HEK293 (cell line): Measurements from ENCODE around the gene PSAP.

Experiments
- CTCF ChIA-PET: fragments of 350-600 bp; formaldehyde crosslinking; extraction: SDS; loops from one replicate; lab custom pipeline; 2021; ENCODE audit warnings: antibody characterized with exemption; lab: Yijun Ruan, JAX
- POLR2A ChIA-PET: fragments of 300-600 bp; formaldehyde crosslinking; extraction: SDS; loops from one replicate; lab custom pipeline; 2020; ENCODE audit warnings: antibody characterized with exemption, inconsistent platforms; lab: Yijun Ruan, JAX
- H3K27ac ChIP-seq: fragments of 200-500 bp; sonication (Bioruptor generic); 2 replicates; pipeline ENCODE4 v1.5.1; 2014; ENCODE audit warnings: low read depth, low read length, control low read depth, inconsistent platforms; ENCODE audit errors: extremely low read depth
- H3K36me3 ChIP-seq, 2 experiments: fragments of 200-500 bp in 1 of 2; sonication (Bioruptor generic) in 1 of 2; 1 replicate in 1 of 2; 2 replicates in 1 of 2; pipeline ENCODE4 v1.5.1; 2014 to 2017; ENCODE audit warnings: inconsistent platforms in 2 of 2, low read length in 2 of 2; ENCODE audit not compliant: control insufficient read depth in 2 of 2, insufficient read depth in 1 of 2
- H3K4me1 ChIP-seq: fragments of 200-500 bp; sonication (Bioruptor generic); 2 replicates; pipeline ENCODE4 v1.5.1; 2014; ENCODE audit warnings: mild to moderate bottlenecking, low read length, inconsistent platforms; ENCODE audit not compliant: control insufficient read depth, insufficient read depth
- H3K4me3 ChIP-seq: 2 replicates; pipeline ENCODE4 v1.5.1; 2011; ENCODE audit warnings: low read depth, mild to moderate bottlenecking, control low read depth, low read length, moderate library complexity
- H3K9me3 ChIP-seq: fragments of 200-500 bp; sonication (Bioruptor generic); 2 replicates; pipeline ENCODE4 v1.5.1; 2014; ENCODE audit warnings: low read depth, low read length, inconsistent platforms; ENCODE audit not compliant: control insufficient read depth, insufficient read depth
- GLIS1 ChIP-seq: fragments of 450-650 bp; formaldehyde crosslinking; IDR thresholded peaks from 2 replicates; pipeline ENCODE4 v1.5.1; 2016; ENCODE audit warnings: missing biosample characterization, missing genetic modification characterization
- HOXC10 ChIP-seq: sonication (generic); formaldehyde crosslinking; IDR thresholded peaks from 2 replicates; pipeline ENCODE4 v1.8.1; 2023; ENCODE audit warnings: mild to moderate bottlenecking, missing genetic modification reagents
- MEIS1 ChIP-seq: sonication (generic); formaldehyde crosslinking; IDR thresholded peaks from 2 replicates; pipeline ENCODE4 v1.8.1; 2022; ENCODE audit warnings: missing genetic modification reagents, mild to moderate bottlenecking, borderline replicate concordance
- MYNN ChIP-seq: fragments of 450-650 bp; formaldehyde crosslinking; IDR thresholded peaks from 2 replicates; pipeline ENCODE4 v1.5.1; 2016; ENCODE audit warnings: missing biosample characterization, missing genetic modification characterization, borderline replicate concordance
- OVOL3 ChIP-seq: fragments of 450-650 bp; formaldehyde crosslinking; IDR thresholded peaks from 2 replicates; pipeline ENCODE4 v1.5.1; 2016; ENCODE audit warnings: missing biosample characterization, missing genetic modification characterization
- REPIN1 ChIP-seq: fragments of 450-650 bp; formaldehyde crosslinking; IDR thresholded peaks from 2 replicates; pipeline ENCODE4 v1.5.1; 2017; ENCODE audit warnings: missing biosample characterization, missing genetic modification characterization, low read depth
- SCRT2 ChIP-seq: fragments of 450-650 bp; formaldehyde crosslinking; IDR thresholded peaks from 2 replicates; pipeline ENCODE4 v1.5.1; 2016; ENCODE audit warnings: missing biosample characterization, missing genetic modification characterization
- ZBTB1 ChIP-seq: fragments of 450-650 bp; formaldehyde crosslinking; IDR thresholded peaks from 2 replicates; pipeline ENCODE4 v1.5.1; 2016; ENCODE audit warnings: missing biosample characterization, missing genetic modification characterization
- ZBTB7A ChIP-seq: fragments of 450-650 bp; formaldehyde crosslinking; IDR thresholded peaks from 2 replicates; pipeline ENCODE4 v1.5.1; 2016; ENCODE audit warnings: low read depth, missing biosample characterization, missing genetic modification characterization
- ZFHX2 ChIP-seq: fragments of 450-650 bp; formaldehyde crosslinking; conservative IDR thresholded peaks from 2 replicates; pipeline ENCODE4 v1.5.1; 2016; ENCODE audit warnings: missing biosample characterization, missing genetic modification characterization
- ZNF10 ChIP-seq: fragments of 450-650 bp; formaldehyde crosslinking; IDR thresholded peaks from 2 replicates; pipeline ENCODE4 v1.5.1; 2017; ENCODE audit warnings: missing biosample characterization, missing genetic modification characterization
- ZNF19 ChIP-seq: fragments of 450-650 bp; formaldehyde crosslinking; IDR thresholded peaks from 2 replicates; pipeline ENCODE4; 2016; ENCODE audit warnings: missing biosample characterization, missing genetic modification characterization, low read depth
- ZNF23 ChIP-seq: fragments of 450-650 bp; formaldehyde crosslinking; IDR thresholded peaks from 2 replicates; pipeline ENCODE4 v1.5.1; 2016; ENCODE audit warnings: missing biosample characterization, missing genetic modification characterization, borderline replicate concordance
- ZNF274 ChIP-seq, 2 experiments: fragments of 200-500 bp in 1 of 2; fragments of 450-650 bp in 1 of 2; sonication (Bioruptor generic) in 1 of 2; formaldehyde crosslinking in 1 of 2; IDR thresholded peaks; 2 replicates each; pipeline versions ENCODE4 v1.5.1 to v1.6.1; 2014 to 2016; ENCODE audit warnings: borderline replicate concordance in 1 of 2, inconsistent platforms in 1 of 2, low read length in 1 of 2, missing biosample characterization in 1 of 2, missing genetic modification characterization in 1 of 2
- ZNF292 ChIP-seq: fragments of 450-650 bp; formaldehyde crosslinking; IDR thresholded peaks from 2 replicates; pipeline ENCODE4 v1.5.1; 2016; ENCODE audit warnings: low read depth, missing biosample characterization, missing genetic modification characterization, borderline replicate concordance
- ZNF302 ChIP-seq: fragments of 450-650 bp; formaldehyde crosslinking; IDR thresholded peaks from 2 replicates; pipeline ENCODE4 v1.5.1; 2016; ENCODE audit warnings: missing biosample characterization, missing genetic modification characterization, low read depth
- ZNF311 ChIP-seq: fragments of 450-650 bp; formaldehyde crosslinking; IDR thresholded peaks from 2 replicates; pipeline ENCODE4 v1.5.1; 2017; ENCODE audit warnings: missing biosample characterization, missing genetic modification characterization, borderline replicate concordance
- ZNF324 ChIP-seq: fragments of 450-650 bp; formaldehyde crosslinking; IDR thresholded peaks from 2 replicates; pipeline ENCODE4 v1.5.1; 2016; ENCODE audit warnings: missing biosample characterization, missing genetic modification characterization
- ZNF341 ChIP-seq: fragments of 450-650 bp; formaldehyde crosslinking; IDR thresholded peaks from 2 replicates; pipeline ENCODE4; 2016; ENCODE audit warnings: low read depth, missing biosample characterization, missing genetic modification characterization
- ZNF416 ChIP-seq: fragments of 450-650 bp; formaldehyde crosslinking; IDR thresholded peaks from 2 replicates; pipeline ENCODE4 v1.5.1; 2016; ENCODE audit warnings: missing biosample characterization, missing genetic modification characterization
- ZNF514 ChIP-seq: fragments of 450-650 bp; formaldehyde crosslinking; IDR thresholded peaks from 2 replicates; pipeline ENCODE4 v1.5.1; 2016; ENCODE audit warnings: missing biosample characterization, missing genetic modification characterization
- ZNF548 ChIP-seq: fragments of 450-650 bp; formaldehyde crosslinking; IDR thresholded peaks from 2 replicates; pipeline ENCODE4 v1.5.1; 2016; ENCODE audit warnings: missing biosample characterization, missing genetic modification characterization
- ZNF561 ChIP-seq: fragments of 450-650 bp; IDR thresholded peaks from 2 replicates; pipeline ENCODE4 v1.5.1; 2018; ENCODE audit warnings: missing biosample characterization, missing genetic modification characterization, borderline replicate concordance
- ZNF600 ChIP-seq: fragments of 450-650 bp; formaldehyde crosslinking; IDR thresholded peaks from 2 replicates; pipeline ENCODE4 v1.5.1; 2016; ENCODE audit warnings: missing biosample characterization, missing genetic modification characterization
- ZNF639 ChIP-seq: fragments of 450-650 bp; formaldehyde crosslinking; IDR thresholded peaks from 2 replicates; pipeline ENCODE4 v1.5.1; 2016; ENCODE audit warnings: missing biosample characterization, missing genetic modification characterization
- ZNF654 ChIP-seq: fragments of 450-650 bp; formaldehyde crosslinking; IDR thresholded peaks from 2 replicates; pipeline ENCODE4 v1.5.1; 2016; ENCODE audit warnings: low read depth, missing biosample characterization, missing genetic modification characterization
- ZNF658 ChIP-seq: fragments of 450-650 bp; formaldehyde crosslinking; IDR thresholded peaks from 2 replicates; pipeline ENCODE4; 2016; ENCODE audit warnings: missing biosample characterization, missing genetic modification characterization
- ZNF664 ChIP-seq: fragments of 450-650 bp; formaldehyde crosslinking; IDR thresholded peaks from 2 replicates; pipeline ENCODE4 v1.5.1; 2016; ENCODE audit warnings: missing biosample characterization, missing genetic modification characterization
- ZNF837 ChIP-seq: fragments of 450-650 bp; formaldehyde crosslinking; IDR thresholded peaks from 2 replicates; pipeline ENCODE4 v1.5.1; 2016; ENCODE audit warnings: missing biosample characterization, missing genetic modification characterization
- TF ChIP-seq, protein P1 (sequence below): fragments of 450-650 bp; formaldehyde crosslinking; IDR thresholded peaks from 2 replicates; pipeline ENCODE4 v1.5.1; 2017; ENCODE audit warnings: missing biosample characterization, mild to moderate bottlenecking, missing genetic modification characterization, moderate library complexity
- TF ChIP-seq, protein P2 (sequence below): fragments of 450-650 bp; formaldehyde crosslinking; conservative IDR thresholded peaks from 2 replicates; pipeline ENCODE4 v1.5.1; 2016; ENCODE audit warnings: low read depth, missing biosample characterization, missing genetic modification characterization

The PSAP gene

DNA sequence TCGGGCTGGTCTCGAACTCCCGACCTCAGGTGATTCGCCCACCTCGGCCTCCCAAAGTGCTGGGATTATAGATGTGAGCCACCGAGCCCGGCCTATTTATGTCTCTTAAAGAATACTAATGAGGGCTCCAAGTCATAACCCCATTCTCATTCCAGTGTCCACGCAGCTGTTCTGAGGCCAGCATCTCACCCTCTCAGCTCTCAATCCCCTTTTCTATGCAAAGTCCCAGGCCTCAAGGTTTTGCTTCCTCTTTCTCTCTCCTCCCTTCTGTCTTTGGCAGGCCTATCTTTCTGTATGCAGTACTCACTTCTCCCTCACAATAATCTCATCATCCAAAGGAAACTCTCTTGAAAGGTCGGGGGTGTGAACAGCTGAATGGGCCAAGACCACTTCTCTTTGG is 49.7 kb downstream of the PSAP start:
- TF ChIP-seq ZNF324 (no peak), ZNF639 (tag by site-specific recombination) (no peak), ZNF23 (tag by site-specific recombination) (no peak), ZBTB1 (tag by site-specific recombination) (no peak), MEIS1 (CRISPR knock-in tag) (no peak), ZNF561 (tag by site-specific recombination) (no peak), ZNF302 (tag by site-specific recombination) (no peak), ZNF341 (tag by site-specific recombination) (no peak), HOXC10 (CRISPR knock-in tag) (no peak), ZNF19 (tag by site-specific recombination) (no peak), ZNF664 (tag by site-specific recombination) (no peak), ZNF10 (tag by site-specific recombination) (no peak), ZNF837 (no peak), SCRT2 (tag by site-specific recombination) (no peak)
- TF ChIP-seq, protein P1, sequence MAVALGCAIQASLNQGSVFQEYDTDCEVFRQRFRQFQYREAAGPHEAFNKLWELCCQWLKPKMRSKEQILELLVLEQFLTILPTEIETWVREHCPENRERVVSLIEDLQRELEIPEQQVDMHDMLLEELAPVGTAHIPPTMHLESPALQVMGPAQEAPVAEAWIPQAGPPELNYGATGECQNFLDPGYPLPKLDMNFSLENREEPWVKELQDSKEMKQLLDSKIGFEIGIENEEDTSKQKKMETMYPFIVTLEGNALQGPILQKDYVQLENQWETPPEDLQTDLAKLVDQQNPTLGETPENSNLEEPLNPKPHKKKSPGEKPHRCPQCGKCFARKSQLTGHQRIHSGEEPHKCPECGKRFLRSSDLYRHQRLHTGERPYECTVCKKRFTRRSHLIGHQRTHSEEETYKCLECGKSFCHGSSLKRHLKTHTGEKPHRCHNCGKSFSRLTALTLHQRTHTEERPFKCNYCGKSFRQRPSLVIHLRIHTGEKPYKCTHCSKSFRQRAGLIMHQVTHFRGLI (tag by site-specific recombination): no peak
- TF ChIP-seq, protein P2, sequence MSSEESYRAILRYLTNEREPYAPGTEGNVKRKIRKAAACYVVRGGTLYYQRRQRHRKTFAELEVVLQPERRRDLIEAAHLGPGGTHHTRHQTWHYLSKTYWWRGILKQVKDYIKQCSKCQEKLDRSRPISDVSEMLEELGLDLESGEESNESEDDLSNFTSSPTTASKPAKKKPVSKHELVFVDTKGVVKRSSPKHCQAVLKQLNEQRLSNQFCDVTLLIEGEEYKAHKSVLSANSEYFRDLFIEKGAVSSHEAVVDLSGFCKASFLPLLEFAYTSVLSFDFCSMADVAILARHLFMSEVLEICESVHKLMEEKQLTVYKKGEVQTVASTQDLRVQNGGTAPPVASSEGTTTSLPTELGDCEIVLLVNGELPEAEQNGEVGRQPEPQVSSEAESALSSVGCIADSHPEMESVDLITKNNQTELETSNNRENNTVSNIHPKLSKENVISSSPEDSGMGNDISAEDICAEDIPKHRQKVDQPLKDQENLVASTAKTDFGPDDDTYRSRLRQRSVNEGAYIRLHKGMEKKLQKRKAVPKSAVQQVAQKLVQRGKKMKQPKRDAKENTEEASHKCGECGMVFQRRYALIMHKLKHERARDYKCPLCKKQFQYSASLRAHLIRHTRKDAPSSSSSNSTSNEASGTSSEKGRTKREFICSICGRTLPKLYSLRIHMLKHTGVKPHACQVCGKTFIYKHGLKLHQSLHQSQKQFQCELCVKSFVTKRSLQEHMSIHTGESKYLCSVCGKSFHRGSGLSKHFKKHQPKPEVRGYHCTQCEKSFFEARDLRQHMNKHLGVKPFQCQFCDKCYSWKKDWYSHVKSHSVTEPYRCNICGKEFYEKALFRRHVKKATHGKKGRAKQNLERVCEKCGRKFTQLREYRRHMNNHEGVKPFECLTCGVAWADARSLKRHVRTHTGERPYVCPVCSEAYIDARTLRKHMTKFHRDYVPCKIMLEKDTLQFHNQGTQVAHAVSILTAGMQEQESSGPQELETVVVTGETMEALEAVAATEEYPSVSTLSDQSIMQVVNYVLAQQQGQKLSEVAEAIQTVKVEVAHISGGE: no peak
- POLR2A ChIA-PET: no interaction called here
- CTCF ChIA-PET: no interaction called here
- Histone ChIP-seq H3K4me1 (no peaks in the 10 kb centered on the region), H3K9me3 (no peaks in the 10 kb centered on the region), H3K27ac (no peak overlapping the region), H3K4me3 (no peak overlapping the region), H3K36me3 (no peaks in the 10 kb centered on the region)

DNA sequence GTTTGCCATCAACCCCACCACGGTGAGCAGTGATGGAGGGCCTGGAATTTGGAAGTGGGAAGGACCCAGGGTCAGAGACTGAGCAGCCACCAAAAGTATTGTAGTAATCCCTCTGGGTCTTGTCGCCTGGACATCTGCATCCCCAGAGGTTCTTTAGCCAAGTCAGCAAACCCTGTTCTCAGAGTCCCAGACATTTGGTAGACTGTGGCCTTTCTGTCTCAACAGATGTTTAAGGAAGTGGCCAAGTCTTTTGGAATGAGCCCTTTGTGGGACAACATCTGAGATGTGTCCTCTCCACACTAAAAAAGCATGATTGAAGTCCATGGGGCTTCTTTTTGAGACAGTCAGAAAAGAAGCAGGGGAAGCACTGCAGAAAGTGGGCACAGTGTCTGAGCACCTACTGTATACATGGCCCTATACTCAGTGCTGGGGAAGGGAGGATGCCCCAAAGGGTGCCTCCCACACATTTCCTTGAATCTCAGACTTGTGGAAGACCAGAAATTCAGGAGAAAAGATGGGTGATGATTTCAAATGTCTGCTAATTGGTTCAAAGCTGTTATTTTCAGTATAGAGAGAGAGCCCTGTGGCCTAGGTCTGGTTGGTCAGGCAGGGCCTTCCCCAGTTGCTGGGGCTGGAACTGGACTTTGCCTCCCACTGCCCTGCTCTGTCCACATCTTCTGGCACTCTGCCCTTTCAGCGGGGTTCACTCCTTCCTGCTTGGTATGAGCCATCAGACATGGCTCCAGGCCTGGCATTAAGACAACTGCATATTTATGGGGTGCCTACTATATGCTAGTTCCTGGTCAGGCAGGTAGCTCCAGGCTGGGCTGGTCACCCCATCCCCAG is 51.2 kb downstream of the PSAP start:
- H3K27ac ChIP-seq: no peak overlapping the region
- POLR2A ChIA-PET: no interaction called here
- no peaks in the 10 kb centered on the region for H3K9me3 ChIP-seq
- no peaks in the 10 kb centered on the region for H3K4me1 ChIP-seq
- CTCF ChIA-PET: interaction anchor here (0.5 to 1.1 kb wide), 2 partner anchors 12 to 423 kb away, joined by 3 to 5 read pairs; no protein-coding TSS in a partner anchor
- no peak overlapping the region for H3K4me3 ChIP-seq
- no peaks in the 10 kb centered on the region for H3K36me3 ChIP-seq
- TF ChIP-seq MYNN (tag by site-specific recombination) (no peak), ZNF311 (no peak), ZNF274 (IDR thresholded peaks at IDR 0.05; ENCODE audit: low read length) (no peak), ZNF274 (tag by site-specific recombination; IDR thresholded peaks at IDR 0.05; ENCODE audit: borderline replicate concordance) (no peak), REPIN1 (tag by site-specific recombination) (no peak), ZFHX2 (tag by site-specific recombination) (no peak), ZBTB7A (tag by site-specific recombination) (no peak), ZNF600 (tag by site-specific recombination) (no peak), ZNF654 (no peak), ZNF324 (no peak), OVOL3 (tag by site-specific recombination) (no peak), ZNF292 (tag by site-specific recombination) (no peak), ZNF548 (tag by site-specific recombination) (no peak), ZNF416 (tag by site-specific recombination) (no peak), GLIS1 (tag by site-specific recombination) (no peak), ZNF514 (tag by site-specific recombination) (no peak), ZNF658 (tag by site-specific recombination) (no peak)
